NCI-H510A treated with DMSO at 0.1 percent for 48 hours (cell line): ENCODE measurements around the gene IFNK.

Source experiments
- DNase-seq: peaks from one replicate; lab custom pipeline; 2025; lab: John Stamatoyannopoulos, UW

The IFNK gene

DNA sequence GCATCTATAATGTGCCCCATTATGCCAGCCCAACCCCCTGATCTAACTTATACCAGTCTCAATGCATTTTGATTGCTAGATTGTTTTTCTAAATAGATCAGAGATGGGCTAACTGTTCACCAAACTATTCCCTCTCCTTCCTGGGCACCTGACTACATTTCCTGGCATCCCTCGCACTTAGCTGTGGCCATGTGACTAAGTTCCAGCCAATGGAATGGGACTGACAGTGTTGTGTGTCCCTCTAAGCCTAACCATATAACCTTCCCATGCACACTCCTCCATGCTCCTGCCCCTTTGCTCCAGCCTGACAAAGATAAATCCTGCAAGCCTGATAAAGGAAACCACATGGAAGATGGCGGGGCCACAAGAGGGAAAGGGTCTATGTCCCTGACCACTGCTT, 12.3 kb upstream of the IFNK start:
- no peak for DNase-seq

DNA sequence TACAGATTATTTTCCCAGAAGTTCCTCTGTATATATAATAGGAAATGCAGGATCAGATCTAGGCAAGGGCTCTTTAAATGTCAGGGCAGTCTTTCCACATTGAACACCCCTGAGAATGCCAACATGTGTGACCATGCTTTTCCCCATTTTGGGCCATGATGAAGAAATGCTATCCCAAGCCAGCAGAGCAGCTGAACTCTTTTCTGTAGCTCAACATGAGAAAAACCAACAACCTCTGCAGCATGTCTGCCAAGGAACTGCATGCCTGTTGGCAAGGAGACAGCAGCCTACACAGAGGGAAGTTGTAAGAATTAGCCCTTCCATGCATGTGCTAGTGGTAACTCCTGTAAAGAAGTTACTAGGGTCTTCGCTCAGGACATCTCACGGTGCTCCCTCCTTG, 9.5 kb upstream of the IFNK start:
- DNase-seq, result no peak

DNA sequence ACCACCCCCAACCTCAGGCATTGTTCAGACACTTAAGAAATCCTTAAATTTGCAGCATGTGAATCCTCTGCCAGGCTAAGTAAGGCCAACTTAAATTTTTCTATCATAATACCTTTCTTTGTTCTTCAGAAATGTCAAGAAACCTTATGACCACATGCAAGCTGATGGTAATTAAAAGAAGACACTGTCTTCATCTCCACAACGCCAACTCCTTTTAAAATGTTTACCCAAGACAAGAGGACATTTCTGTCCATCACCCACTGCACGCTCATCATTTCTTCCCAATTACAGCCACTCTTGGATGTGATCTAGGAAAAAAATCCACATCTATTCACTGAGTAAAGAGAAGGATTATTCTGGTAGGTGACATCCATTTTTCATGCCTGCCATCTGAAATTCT, 6.1 kb upstream of the IFNK start:
- no peak for DNase-seq

DNA sequence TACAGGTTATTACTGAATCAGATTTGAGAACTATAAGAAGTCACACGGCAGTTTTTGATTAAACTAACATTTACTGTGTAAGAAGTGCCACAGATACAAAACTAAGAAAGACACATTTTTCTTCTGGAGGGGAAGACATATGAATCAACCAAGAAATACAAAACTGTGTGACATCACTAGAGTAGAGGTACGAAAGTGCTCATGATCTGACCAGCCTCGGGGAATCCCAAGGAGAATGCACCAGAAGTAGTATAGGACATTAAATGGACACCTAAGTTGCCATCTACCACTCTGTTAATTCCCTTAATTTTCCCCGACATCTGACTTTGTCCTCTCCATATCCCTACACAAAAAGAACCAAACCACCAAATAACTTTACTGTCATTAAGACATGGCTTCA, 5.3 kb upstream of the IFNK start:
- DNase-seq, result no peak

DNA sequence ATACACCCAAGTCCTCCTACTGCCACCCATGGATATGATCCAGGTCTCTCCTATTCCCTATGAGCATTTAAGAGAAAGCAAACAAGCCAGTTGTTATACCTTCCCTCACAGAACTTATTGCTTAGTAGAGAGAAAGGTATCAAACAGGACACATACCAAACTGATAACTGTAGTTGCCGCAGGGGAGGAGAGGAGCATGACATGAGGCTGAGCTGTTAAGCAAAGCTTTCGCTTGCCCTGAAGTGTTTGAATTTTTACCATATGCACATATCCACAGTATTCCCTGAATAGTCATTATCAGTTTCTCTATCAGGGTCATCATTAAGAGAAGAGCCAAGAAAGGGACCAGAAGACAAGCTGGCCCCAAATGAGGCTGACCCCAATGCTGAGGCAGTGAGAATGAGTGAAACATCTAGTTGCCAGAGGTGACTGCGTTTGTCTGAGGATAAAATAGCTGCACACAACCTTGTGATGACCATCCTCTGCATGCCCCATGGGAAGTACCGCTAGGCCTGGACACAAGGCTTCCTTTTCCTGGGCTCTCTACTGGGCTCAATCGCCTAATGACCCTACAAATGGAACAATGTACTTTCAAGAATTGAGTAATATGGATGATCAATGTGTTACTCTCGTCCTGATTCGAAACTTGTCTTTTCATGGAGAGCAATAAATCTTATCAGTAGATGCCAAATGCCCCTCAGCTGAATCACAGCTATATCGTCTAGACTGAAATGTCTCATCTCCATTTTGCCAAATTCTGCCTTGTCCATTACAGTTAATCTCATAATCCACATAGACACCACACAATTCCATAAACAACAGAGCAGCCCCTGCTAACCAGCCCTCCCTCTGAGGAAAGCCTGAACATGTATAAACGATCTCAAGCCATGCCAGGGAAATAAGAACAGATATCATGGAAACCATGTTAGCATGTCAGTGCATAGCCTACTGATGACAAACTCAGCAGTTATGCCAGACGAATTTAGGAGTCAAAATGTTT, 4.3 kb upstream of the IFNK start:
- no peak for DNase-seq

DNA sequence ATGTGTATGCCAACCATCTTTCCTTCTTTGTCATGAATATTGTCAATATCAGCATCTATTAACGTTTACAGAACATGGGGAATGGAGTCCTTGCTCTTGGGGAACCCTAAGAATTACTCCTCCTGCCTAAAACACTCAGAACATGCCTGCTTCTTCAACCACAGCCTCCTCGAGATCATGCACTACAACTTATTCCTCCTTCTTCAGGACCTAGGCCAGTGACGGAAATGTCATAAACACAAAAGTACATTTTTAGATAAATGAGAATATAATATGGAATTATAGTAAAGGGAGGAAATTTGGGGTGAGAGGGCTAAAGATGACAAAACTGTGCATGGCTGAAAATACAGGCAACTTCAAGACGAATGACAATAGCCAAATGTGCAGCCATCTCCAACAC, 3.1 kb upstream of the IFNK start:
- no peak for DNase-seq

DNA sequence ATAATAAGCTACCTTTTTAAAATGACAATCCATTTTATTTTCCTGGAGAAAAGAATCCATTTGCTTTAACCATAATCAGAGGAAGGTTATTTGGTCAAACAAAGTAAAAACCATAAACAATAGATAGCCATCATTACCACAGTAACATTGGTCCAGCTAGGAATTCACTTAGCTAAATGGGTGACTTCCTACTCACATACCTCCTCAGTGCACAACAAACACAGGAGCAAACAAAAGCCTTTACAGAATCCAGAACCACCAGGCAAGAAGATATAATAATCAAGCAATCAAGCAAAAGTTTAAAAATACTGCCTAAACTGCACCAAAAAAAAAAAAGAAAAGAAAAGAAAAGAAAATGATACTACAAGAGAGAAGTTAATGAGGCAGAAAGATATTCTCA, 949 bp upstream of the IFNK start:
- no peak for DNase-seq

DNA sequence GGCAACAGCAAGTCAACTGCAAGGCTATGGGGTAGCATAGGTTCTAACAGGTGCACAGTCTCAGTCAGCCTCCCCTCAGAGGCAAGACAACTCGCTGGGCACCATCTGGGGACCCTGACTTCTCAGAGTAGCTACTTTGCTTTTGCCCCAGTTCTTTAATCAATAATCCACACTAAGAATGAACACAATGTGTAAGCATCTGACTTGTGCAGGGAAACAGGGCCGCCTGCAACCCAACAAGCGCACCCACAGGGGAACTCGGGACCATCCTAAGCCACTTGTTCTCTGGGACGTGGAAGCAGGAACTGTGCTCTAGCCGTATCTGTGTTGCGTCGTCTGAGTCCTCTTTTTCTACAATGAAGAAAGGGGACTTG, 3.6 kb downstream of the IFNK start:
- DNase-seq, result no peak

DNA sequence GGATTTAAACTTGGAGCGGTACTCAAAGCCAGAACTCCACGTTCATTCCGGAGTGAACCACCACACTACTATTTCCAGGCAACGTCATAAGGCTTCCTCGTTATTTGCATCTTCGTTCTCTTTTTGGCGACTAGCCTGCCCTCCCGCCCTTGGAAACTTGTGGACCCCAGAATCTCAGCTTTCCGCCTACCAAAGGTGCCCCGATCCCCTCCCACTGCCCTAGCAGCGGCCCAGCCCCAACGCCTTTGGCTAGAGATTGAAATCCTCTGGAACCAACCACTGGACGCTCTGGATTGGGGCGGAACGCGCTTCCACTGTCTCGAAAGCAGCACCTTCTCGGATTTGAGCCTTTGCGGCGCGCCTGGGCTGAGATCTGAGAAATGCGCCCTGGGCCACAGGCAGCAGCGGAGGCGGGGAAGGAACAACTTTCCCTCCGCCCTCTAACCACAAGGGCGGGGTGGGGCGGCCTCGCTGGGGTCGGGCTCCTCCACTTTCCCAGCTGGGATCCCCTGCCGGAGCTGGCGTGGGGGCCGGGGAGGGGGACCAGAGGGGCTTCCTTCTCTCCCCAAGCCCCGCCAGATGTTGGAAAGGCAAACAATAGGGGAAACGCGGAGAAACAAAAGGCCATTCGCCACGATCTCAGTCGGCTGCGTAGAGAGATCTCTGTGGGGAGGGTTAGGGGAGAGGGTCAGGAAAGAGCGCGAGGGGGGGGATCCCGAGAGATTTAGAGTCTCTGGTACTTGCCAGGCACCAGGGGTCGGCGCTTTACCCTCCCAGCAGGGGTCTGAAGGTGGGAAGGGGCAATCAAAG, 4.2 kb downstream of the IFNK start:
- no peak for DNase-seq

DNA sequence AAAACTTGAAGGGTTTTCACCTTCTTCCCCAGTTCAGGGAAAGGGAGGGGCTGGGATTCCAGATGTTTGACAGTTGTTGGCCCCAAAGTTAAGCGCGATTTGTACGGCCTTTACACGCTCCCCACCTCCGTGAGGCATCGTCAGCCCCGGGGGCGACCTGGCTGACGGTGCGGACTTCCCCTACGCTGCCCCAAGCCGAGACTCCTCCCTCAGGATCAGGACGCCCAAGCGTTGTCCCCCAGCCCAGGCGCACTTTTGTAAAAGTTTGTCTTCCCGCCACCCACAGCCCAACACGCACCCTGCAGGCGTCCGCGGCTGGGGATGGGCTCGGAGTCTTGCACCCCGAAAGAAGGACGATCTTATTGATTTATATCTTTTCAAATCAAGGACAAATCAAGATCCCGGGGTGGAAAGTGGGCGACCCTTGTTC, 4.8 kb downstream of the IFNK start:
- no peak for DNase-seq

DNA sequence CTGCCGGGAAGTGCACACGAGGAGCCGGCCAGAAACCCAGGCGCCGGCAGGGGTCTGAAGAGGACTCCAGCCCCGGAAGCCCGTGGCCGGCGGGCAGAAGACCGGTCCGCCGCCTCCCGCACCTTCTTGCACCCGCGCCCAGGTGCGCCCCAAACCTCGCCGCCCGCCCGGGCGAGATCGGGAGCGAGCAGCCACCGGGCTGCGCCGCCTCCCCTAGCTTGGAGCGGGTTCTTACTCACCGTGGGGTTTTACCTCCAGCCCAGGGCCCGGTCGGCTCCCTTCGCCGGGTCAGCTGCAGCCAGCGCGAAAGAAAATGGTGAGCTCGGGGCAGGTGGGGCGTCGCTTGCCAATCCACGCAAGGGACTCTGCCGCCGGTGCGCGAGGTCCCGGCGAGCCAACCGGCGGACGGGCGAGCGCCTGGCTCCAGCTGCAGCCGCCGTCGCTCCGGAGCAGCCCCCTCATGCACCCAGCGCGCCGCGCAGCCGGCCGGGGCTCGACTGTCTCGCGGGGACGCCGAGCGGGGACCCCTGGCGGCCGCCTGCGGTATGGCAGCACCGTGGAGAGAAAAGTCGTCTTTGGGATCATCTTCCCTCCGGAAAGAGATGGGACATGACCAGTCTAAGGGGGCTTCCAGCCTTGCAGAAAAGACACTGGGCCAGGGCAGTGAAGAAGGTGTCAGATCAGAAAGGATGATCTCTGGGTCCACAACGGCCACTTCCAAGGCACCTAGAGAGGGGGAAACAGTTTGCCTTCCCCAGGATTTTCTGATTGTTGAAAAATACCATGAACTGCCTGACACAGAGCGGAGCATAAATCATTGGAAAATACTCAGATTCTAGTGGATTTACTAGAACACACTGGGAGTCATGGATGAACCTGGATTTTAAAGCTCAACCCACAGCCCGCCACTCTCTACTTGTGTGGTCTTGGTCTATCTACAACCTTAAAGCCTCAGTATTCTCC, 5.5 kb downstream of the IFNK start, which contains the start of gene MOB3B:
Gene MOB3B, minus strand, starts transcription at position 499 of the 963 bp plus-strand sequence. CDS start 74,264 bp downstream, outside the sequence.
- DNase-seq, result peak; percentile 29

DNA sequence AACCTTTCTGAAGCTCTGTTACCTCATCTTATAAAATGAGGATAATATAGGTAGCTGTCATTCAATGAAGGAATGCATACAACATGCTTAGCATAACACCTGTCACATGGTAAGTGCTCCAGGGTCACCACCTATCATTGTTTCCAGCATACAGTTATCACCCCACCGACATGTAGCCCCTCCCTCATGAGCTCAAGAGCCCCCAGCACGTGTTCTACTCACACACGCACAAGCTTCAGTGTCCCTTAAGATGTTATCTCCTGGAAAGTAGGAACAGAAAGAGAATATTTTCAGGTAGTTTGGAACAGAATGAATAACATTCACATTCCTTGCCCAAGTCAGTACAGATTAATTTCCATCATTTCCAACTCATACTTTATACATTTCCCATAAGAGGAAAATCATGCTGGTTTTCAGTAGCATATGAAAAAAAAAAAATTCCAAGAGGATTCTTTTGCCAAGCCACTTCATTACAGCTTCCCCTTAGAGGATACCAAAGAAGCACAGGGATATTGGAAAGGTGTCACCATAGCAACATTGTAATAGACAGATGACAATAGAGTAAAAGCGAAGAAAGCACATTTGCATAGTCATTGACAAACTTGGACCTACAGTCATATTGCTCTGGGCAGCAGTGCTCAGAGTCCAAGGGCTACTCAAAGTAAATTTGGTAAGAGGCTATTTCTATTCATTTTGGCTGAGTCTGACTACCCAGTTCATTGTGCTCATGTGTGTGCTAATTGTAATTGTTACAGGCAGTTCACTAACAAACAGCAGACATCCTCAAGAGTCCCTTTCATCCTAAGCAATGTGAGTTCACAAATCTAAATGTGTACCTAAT, 7.0 kb downstream of the IFNK start:
- no peak for DNase-seq

DNA sequence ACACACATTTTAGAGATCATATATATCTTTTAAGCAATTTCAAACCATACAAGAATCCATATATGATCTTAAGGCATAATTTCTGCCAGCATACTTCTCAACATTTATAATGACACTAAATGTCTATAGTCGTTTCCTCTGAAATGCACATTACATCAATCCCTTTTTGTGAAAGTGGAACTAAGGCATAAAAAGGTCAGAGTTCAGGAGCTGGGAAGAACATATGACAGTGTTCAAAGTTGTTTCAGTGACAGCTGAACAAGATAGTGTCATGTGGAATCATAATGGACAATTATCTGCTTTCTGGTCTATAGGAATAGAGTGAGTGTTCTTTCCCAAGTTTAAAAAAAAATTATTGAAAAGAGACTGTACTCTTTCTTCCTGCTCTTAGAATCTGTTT, 8.0 kb downstream of the IFNK start:
- no peak for DNase-seq

DNA sequence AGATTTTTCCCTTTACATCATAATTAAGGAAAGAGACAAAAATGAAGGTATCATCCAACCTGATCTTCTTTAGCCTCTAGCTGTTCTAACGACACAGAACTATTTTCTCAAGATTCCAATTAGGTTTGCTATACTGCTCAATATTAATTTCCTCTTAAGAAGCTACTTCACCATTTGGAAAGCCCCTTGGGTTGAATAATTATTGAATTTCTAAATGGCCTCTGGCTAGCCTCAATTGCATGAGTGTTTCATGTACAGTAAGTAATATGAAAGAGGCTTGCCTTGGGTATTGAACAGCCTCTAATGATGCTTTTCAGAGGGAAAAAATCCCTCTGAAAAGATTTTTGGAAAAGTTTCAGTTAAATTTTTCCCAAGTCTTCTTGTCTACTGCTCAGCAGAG, 9.2 kb downstream of the IFNK start:
- DNase-seq, result no peak

DNA sequence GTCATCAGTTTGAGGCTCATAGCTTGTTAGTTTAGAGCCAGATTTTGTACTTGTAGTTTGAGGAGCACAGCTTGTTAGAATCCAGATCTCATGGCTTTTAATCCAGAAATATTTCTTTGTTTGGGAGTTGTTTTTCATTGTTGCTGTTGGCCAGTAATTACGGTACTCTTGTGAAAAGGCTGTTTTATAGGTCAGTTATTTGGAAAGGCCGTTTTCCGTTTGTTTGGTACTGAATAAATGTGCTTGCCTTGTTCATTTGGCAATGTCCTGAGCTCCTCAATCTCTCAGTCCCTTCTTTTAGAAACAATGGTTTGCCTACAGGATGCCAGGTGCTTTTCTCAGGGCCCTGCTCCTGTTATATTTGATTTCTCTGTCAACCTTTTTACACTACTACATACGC, 10.0 kb downstream of the IFNK start:
- DNase-seq, result no peak

DNA sequence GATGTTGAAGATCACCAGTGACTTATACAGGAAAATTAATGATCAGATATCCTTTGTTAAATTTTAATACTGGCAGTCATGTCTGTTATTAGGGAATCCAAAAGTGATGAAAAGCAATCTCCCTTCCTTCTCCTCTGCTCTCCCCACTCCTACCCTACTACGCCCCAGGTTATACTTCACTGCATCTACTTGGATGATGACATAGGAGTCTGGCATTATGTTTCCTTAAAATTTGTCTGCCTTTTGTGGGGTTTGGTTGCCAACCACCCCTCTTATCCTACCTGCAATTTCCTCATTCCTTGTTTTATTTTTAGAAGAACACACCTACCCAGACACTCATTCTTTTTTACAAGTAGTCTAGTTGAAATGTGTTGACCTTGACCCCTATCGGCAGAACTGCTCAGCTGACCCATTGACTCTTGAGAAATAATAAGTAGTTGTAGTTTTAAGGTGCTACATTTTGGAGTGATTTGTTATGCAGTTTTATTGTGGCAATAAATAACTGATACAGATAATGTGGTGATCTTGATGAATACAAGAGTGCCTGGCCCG, 10.6 kb downstream of the IFNK start:
- no peak for DNase-seq

DNA sequence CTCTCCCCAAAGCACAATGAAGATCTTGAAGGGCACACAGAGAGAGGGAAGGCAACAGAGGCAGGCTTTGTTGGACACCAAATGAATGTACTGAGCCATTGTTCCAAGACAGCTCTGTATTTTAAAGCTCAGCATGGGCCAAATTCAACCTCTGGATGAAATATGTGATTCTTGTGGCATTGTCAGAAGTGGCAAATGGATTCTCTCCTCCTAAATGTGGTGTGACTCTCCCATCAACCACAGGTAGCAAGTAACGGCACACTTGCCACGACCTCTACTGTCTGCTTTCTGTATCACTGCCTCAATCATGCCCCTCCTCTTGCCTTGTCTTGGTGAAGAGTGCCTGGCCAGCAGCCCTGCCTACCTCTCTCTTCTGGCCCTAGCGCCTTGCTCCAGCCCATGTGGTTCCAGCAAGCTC, 11.6 kb downstream of the IFNK start:
- no peak for DNase-seq

DNA sequence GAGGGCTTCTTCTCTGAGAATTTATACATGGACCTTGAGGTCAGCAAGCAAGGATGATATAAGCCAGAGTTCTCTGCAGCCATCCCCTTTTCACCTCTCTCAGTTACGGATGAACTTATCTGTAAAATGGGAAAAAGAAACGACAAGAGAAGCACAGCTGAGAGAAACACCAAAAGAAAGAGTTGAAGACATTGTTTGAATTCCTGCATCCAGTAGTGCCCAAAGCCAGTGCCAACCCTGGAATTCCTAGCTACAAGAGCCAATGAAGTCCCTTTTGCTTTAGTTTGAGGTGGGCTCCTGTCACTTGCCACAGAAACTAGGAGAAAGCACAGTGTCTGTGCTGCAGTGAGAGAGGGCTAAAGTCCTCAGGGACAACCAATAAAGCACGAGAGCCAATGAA, 12.1 kb downstream of the IFNK start:
- DNase-seq, result no peak

DNA sequence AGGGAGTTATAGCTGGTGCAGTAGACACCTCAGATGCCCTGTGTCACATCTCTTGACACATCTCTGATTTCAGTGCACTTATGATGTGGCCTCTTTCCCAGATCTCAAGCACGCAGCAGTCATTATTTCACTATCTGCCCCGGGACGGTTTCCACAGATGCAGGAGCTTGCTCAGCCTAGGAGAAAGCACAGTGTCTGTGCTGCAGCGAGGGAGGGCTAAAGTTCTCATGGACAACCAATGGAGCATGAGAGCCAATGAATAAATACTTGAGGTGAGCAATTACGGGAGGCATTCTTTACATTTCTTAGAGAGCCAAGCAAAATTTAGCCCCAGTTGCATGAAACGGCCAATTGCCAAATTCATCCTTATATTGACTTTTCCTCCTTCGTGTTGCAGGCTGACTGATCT, 12.9 kb downstream of the IFNK start:
- DNase-seq, result no peak

DNA sequence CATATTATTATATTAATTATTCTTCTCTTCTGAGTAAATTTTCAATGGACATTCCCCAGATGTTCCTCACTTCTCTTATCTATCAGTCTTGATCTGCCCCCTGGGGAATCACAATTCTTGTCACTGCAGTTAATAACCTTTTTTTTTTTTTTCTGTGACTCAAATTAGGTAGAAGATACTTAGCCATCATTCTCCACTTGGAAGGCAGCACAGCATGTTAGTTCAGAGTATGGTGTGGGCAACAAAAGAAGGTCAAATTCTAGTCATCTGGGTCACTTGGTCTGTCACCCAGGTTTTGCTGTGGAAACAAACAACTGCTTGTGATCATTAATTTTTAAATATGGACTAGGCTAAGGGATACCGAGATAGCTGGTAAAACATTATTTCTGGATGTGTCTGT, 13.7 kb downstream of the IFNK start:
- no peak for DNase-seq

DNA sequence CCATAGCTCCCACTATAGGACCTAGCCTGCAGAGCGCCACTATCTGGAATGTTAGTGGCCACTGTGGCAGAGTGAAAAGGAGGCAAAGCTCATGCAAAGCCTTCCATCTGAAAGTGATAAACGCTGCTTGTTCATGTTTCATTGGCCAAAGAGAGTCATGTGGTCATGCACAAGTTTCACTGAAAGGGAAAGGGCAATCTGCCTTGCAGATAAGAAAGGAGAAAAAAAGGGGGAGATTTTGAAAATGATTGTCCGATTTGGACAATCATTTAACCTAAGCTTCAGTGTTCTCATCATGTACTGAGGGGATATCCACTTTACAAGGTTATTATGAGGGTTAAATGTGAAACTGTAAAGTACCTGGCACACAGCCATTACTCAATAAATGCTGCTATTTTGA, 14.6 kb downstream of the IFNK start:
- DNase-seq, result no peak
